Kidney capillary endothelial cell (primary cell): Measurements from ENCODE around the gene CDX2.

Experiments
- DNase-seq: peaks from one replicate; pipeline ENCODE4 v3.0.0-alpha.2; 2018; ENCODE audit warnings: low spot score

Gene CDX2

GRCh38 chr13:27978301-27978968 is 9.3 kb upstream of the CDX2 start:
- DNase-seq = no peak

- DNase-seq = no peak
Observed at GRCh38 chr13:27977476-27978300, 8.6 kb upstream of the CDX2 start.

- no peak for DNase-seq
Observed at GRCh38 chr13:27976362-27977091, 7.4 kb upstream of the CDX2 start.

GRCh38 chr13:27975564-27976361 is 6.6 kb upstream of the CDX2 start:
- no peak for DNase-seq

- no peak for DNase-seq
Observed at GRCh38 chr13:27973961-27974662, 5.0 kb upstream of the CDX2 start.

GRCh38 chr13:27973291-27973690 is 4.2 kb upstream of the CDX2 start:
- DNase-seq = no peak

GRCh38 chr13:27972478-27972820 is 3.3 kb upstream of the CDX2 start:
- DNase-seq = no peak

GRCh38 chr13:27971776-27972477 is 2.8 kb upstream of the CDX2 start:
- no peak for DNase-seq

- DNase-seq = no peak
Observed at GRCh38 chr13:27971236-27971645, 2.1 kb upstream of the CDX2 start.

GRCh38 chr13:27970382-27971235 is 1.5 kb upstream of the CDX2 start:
- no peak for DNase-seq

- no peak for DNase-seq
Observed at GRCh38 chr13:27969866-27970229, 733 bp upstream of the CDX2 start.

GRCh38 chr13:27968316-27969081 is 616 bp downstream of the CDX2 start:
- no peak for DNase-seq

GRCh38 chr13:27967736-27968315 is 1.3 kb downstream of the CDX2 start:
- DNase-seq = no peak

- no peak for DNase-seq
Observed at GRCh38 chr13:27967203-27967735, 1.8 kb downstream of the CDX2 start.

GRCh38 chr13:27966641-27967202 is 2.4 kb downstream of the CDX2 start:
- DNase-seq = no peak

GRCh38 chr13:27965740-27966640 is 3.1 kb downstream of the CDX2 start:
- DNase-seq = no peak

GRCh38 chr13:27965343-27965739 is 3.8 kb downstream of the CDX2 start:
- DNase-seq = no peak
